Mucosa of descending colon (tissue), 3 donors: ENCODE data around the gene MAML3. TPM values are rescaled to one million over a fixed set of nuclear protein-coding genes. Genes with fewer than 3 reads are reported as not detected.

Source experiments
- ATAC-seq: fragments of 200-7000 bp; cut with Tn5 transposase; one replicate; pipeline ENCODE4 v1.9.1; 2020; ENCODE audit warnings: mild to moderate bottlenecking, moderate library complexity
- DNase-seq, 3 donors: peaks; one replicate each; pipeline ENCODE4 v3.0.0-alpha.2; 2020
- H3K36me3 ChIP-seq: fragments of 200-600 bp; one replicate; pipeline ENCODE4 v1.8.0; 2021; ENCODE audit warnings: low read depth, mild to moderate bottlenecking
- H3K4me1 ChIP-seq: fragments of 200-600 bp; one replicate; pipeline ENCODE4 v1.8.0; 2021; ENCODE audit warnings: low read depth, mild to moderate bottlenecking
- H3K4me3 ChIP-seq: fragments of 200-600 bp; one replicate; pipeline ENCODE4 v1.8.0; 2021; ENCODE audit warnings: mild to moderate bottlenecking
- H3K9me3 ChIP-seq: fragments of 200-600 bp; one replicate; pipeline ENCODE4 v1.8.0; 2021; ENCODE audit warnings: mild to moderate bottlenecking
- CTCF ChIP-seq: fragments of 200-600 bp; IDR thresholded peaks from one replicate; pipeline ENCODE4 v1.8.0; 2022; ENCODE audit warnings: antibody characterized with exemption, mild to moderate bottlenecking
- intact Hi-C, 2 donors: fragments of 100-400 bp; cut with DNase I in 1 of 2; cut with micrococcal nuclease in 1 of 2; formaldehyde crosslinking; loops; one replicate each; pipeline versions ENCODE4 v1.11.0 to v1.11.1; 2022; cut with DNase I, micrococcal nuclease
- total RNA-seq, 3 donors: library from RNA; stranded (reverse); fragmentation: NEBNext Ultra II Directional in 2 of 3; extraction: Animal tissue kit (Norgen Biotek cat#: 25700) in 2 of 3; gene quantifications; one replicate each; pipeline versions ENCODE4 v1.2.1 to v1.2.4, GENCODE V29; 2021 to 2023
- donor health status: DM: no; HTN: no; CAD: no; lungs with moderate emphysema.
- donor health status: DM: no; HTN: no; CAD: no.
- donor health status: DM: no; HTN: yes; CAD: no.

MAML3 gene
- total RNA-seq, 3 donors from 2014 or later = 10.4 to 23.5 (median 14.8) TPM

- intact Hi-C loops = no loop called here
- ATAC-seq (no peak), DNase-seq (no peak)
- H3K36me3 ChIP-seq = no peaks in the 10 kb centered on the region
- peaks cover 15% of the 10 kb centered on the region for H3K4me1 ChIP-seq
- no peaks in the 10 kb centered on the region for H3K9me3 ChIP-seq
- no peak overlapping the region for H3K4me3 ChIP-seq
- TF ChIP-seq CTCF = no peak
Observed at GRCh38 chr4:139773560-139774318, 380.2 kb downstream of the MAML3 start.

- H3K36me3 ChIP-seq = no peaks in the 10 kb centered on the region
- peak; percentile 35 for ATAC-seq
Observed at GRCh38 chr4:139770361-139770760, 383.6 kb downstream of the MAML3 start.

GRCh38 chr4:139769364-139769763 is 384.6 kb downstream of the MAML3 start:
- Histone ChIP-seq H3K4me3 (no peak overlapping the region), H3K36me3 (no peaks in the 10 kb centered on the region), H3K4me1 (peaks cover 11% of the 10 kb centered on the region), H3K9me3 (no peaks in the 10 kb centered on the region)
- no peak for TF ChIP-seq CTCF
- DNase-seq (no peak), ATAC-seq (peak; percentile 80)
- intact Hi-C loops = no loop called here

More at GRCh38 chr4:139770361-139770760, 383.6 kb downstream of the MAML3 start:
- TF ChIP-seq CTCF = no peak
- intact Hi-C loops = no loop called here
- no peak overlapping the region for H3K4me3 ChIP-seq
- no peaks in the 10 kb centered on the region for H3K9me3 ChIP-seq
- H3K4me1 ChIP-seq = peaks cover 11% of the 10 kb centered on the region
- DNase-seq = no peak

GRCh38 chr4:139768896-139769295 is 385.1 kb downstream of the MAML3 start:
- Histone ChIP-seq H3K4me3 (no peak overlapping the region), H3K9me3 (no peaks in the 10 kb centered on the region), H3K4me1 (peaks cover 15% of the 10 kb centered on the region), H3K36me3 (no peaks in the 10 kb centered on the region)
- no peak for DNase-seq
- TF ChIP-seq CTCF = no peak
- intact Hi-C loops = no loop called here
- peak; percentile 50 for ATAC-seq

- H3K4me3 ChIP-seq = no peak overlapping the region
- ATAC-seq = no peak
- intact Hi-C loops = no loop called here
- DNase-seq = no peak
- H3K9me3 ChIP-seq = no peaks in the 10 kb centered on the region
- H3K4me1 ChIP-seq = peaks cover 18% of the 10 kb centered on the region
- H3K36me3 ChIP-seq = no peaks in the 10 kb centered on the region
- no peak for TF ChIP-seq CTCF
Observed at GRCh38 chr4:139768366-139768765, 385.6 kb downstream of the MAML3 start.
